Endodermal cell (in vitro differentiated cells): ENCODE measurements around the gene SNX30. TPM values are rescaled to one million over a fixed set of nuclear protein-coding genes. Genes with fewer than 3 reads are reported as not detected.

Source experiments
- DNase-seq: peaks from one replicate; pipeline ENCODE4 v3.0.0-alpha.2; 2017
- H3K27ac ChIP-seq: 2 replicates; pipeline ENCODE4 v1.5.1; 2013; ENCODE audit warnings: mild to moderate bottlenecking, low read depth, low read length, moderate library complexity
- H3K27me3 ChIP-seq: 2 replicates; pipeline ENCODE4 v1.6.1; 2013; ENCODE audit warnings: mild to moderate bottlenecking, low read length, moderate library complexity; ENCODE audit not compliant: insufficient read depth, control insufficient read depth, poor library complexity, severe bottlenecking
- H3K36me3 ChIP-seq: 2 replicates; pipeline ENCODE4 v1.7.0; 2013; ENCODE audit warnings: mild to moderate bottlenecking, low read length, moderate library complexity; ENCODE audit not compliant: control insufficient read depth, insufficient read depth
- H3K4me1 ChIP-seq: one replicate; pipeline ENCODE4 v1.7.0; 2013; ENCODE audit warnings: low read length; ENCODE audit not compliant: control insufficient read depth, insufficient read depth
- H3K4me3 ChIP-seq: 2 replicates; pipeline ENCODE4 v1.5.1; 2013; ENCODE audit warnings: mild to moderate bottlenecking, low read length, moderate library complexity
- H3K9ac ChIP-seq: 2 replicates; pipeline ENCODE4 v1.6.1; 2013; ENCODE audit warnings: mild to moderate bottlenecking, low read length, moderate library complexity; ENCODE audit not compliant: poor library complexity, severe bottlenecking; ENCODE audit errors: extremely low read depth
- H3K9me3 ChIP-seq: 2 replicates; pipeline ENCODE4 v1.6.1; 2013; ENCODE audit warnings: mild to moderate bottlenecking, low read length, moderate library complexity; ENCODE audit not compliant: control insufficient read depth
- H3K27ac Mint-ChIP-seq: 2 replicates; pipeline ENCODE4 v1.8.0; 2020; ENCODE audit warnings: mixed read lengths
- H3K27me3 Mint-ChIP-seq: 2 replicates; pipeline ENCODE4 v1.8.0; 2021; ENCODE audit warnings: mild to moderate bottlenecking, mixed read lengths; ENCODE audit not compliant: insufficient read depth
- H3K36me3 Mint-ChIP-seq: 2 replicates; pipeline ENCODE4 v1.8.0; 2020; ENCODE audit warnings: low read depth, mixed read lengths
- H3K4me1 Mint-ChIP-seq: 2 replicates; pipeline ENCODE4 v1.8.0; 2020; ENCODE audit warnings: mixed read lengths
- H3K4me3 Mint-ChIP-seq: 2 replicates; pipeline ENCODE4 v1.8.0; 2020; ENCODE audit warnings: mild to moderate bottlenecking, moderate library complexity, mixed read lengths
- H3K9me3 Mint-ChIP-seq: 2 replicates; pipeline ENCODE4 v1.8.0; 2020; ENCODE audit warnings: mild to moderate bottlenecking, mixed read lengths
- WGBS, 2 experiments: methylation state at CpG; one replicate each; pipeline versions ENCODE4 v1.1.5 to v1.1.7; 2013; ENCODE audit warnings: missing lambda C conversion rate in 2 of 2, mixed read lengths in 1 of 2; ENCODE audit not compliant: insufficient coverage in 1 of 2, insufficient read length in 1 of 2; 5-methylcytosine and 5-hydroxymethylcytosine counted together
- total RNA-seq, 2 donors: library from RNA; stranded (reverse); fragmentation: NEBNext Ultra II Directional in 1 of 2; extraction: Animal tissue kit (Norgen Biotek cat#: 25700) in 1 of 2; gene quantifications; 2 replicates in 1 of 2; 3 replicates in 1 of 2; pipeline ENCODE4 v1.2.1, GENCODE V29; 2021
- TF ChIP-seq, protein P1 (sequence below): fragments of 200-600 bp; sonication (generic); conservative IDR thresholded peaks from 2 replicates; pipeline ENCODE4 v1.5.0; 2021; ENCODE audit warnings: antibody characterized with exemption, mild to moderate bottlenecking

Gene SNX30
- total RNA-seq, 2 donors from 2014 or later, result 11.8 to 14.8 TPM

- peaks cover 8% of the 10 kb centered on the region for H3K9me3 Mint-ChIP-seq
Measured at GRCh38 chr9:112856843-112857242, 106.3 kb downstream of the SNX30 start.

GRCh38 chr9:112858005-112858404 is 107.4 kb downstream of the SNX30 start:
- peaks cover 8% of the 10 kb centered on the region for H3K9me3 Mint-ChIP-seq
- H3K27me3 Mint-ChIP-seq, result no peaks in the 10 kb centered on the region

More at GRCh38 chr9:112856843-112857242, 106.3 kb downstream of the SNX30 start:
- no peak overlapping the region for H3K4me3 ChIP-seq
- H3K36me3 ChIP-seq, result peaks cover 6% of the 10 kb centered on the region
- WGBS, 2 experiments, result 92 to 94% methylated on average over 13 to 14 of the region's 14 CpGs
- no peaks in the 10 kb centered on the region for H3K27me3 Mint-ChIP-seq
- no peak overlapping the region for H3K9ac ChIP-seq
- H3K4me1 ChIP-seq, result no peaks in the 10 kb centered on the region
- H3K9me3 ChIP-seq, result peaks cover 10% of the 10 kb centered on the region
- H3K27me3 ChIP-seq, result no peaks in the 10 kb centered on the region
- TF ChIP-seq, protein P1, sequence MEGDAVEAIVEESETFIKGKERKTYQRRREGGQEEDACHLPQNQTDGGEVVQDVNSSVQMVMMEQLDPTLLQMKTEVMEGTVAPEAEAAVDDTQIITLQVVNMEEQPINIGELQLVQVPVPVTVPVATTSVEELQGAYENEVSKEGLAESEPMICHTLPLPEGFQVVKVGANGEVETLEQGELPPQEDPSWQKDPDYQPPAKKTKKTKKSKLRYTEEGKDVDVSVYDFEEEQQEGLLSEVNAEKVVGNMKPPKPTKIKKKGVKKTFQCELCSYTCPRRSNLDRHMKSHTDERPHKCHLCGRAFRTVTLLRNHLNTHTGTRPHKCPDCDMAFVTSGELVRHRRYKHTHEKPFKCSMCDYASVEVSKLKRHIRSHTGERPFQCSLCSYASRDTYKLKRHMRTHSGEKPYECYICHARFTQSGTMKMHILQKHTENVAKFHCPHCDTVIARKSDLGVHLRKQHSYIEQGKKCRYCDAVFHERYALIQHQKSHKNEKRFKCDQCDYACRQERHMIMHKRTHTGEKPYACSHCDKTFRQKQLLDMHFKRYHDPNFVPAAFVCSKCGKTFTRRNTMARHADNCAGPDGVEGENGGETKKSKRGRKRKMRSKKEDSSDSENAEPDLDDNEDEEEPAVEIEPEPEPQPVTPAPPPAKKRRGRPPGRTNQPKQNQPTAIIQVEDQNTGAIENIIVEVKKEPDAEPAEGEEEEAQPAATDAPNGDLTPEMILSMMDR, result no peak
- DNase-seq, result no peak
- H3K36me3 Mint-ChIP-seq, result peaks cover 21% of the 10 kb centered on the region
- H3K4me1 Mint-ChIP-seq, result peaks cover 16% of the 10 kb centered on the region
- no peak overlapping the region for H3K27ac Mint-ChIP-seq
- H3K4me3 Mint-ChIP-seq, result no peak overlapping the region
- H3K27ac ChIP-seq, result no peak overlapping the region

DNA sequence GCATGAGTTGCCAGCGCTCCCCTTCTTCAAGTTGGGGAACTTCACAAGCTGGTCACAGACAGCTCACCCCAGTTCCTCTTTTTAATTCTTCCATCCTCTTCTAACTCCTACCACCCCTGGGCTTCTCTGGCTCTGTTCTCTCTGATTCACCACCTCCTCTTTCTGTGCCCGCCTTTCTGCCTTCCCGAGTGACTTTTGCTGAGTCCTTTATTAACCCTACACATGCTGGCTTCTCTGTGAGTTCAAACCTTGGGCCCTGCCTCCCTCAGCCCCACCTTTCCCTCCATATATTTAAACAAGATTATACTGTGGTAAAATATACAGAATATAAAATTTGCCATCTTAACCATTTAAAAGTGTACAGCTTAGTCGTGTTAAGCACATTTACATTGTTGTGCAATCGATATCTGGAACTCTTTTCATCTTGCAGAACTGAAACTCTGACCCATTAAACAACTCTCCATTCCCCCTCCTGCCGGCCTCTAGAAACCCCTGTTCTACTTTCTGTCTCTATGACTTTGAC is 108.1 kb downstream of the SNX30 start:
- peaks cover 8% of the 10 kb centered on the region for H3K9me3 Mint-ChIP-seq
- H3K27me3 Mint-ChIP-seq, result no peaks in the 10 kb centered on the region
- no peak overlapping the region for H3K27ac Mint-ChIP-seq
- TF ChIP-seq, protein P1, result no peak
- Histone ChIP-seq H3K4me3 (no peak overlapping the region), H3K27ac (no peak overlapping the region), H3K9me3 (peaks cover 10% of the 10 kb centered on the region), H3K36me3 (no peaks in the 10 kb centered on the region), H3K27me3 (no peaks in the 10 kb centered on the region), H3K9ac (no peak overlapping the region), H3K4me1 (no peaks in the 10 kb centered on the region)
- peaks cover 16% of the 10 kb centered on the region for H3K4me1 Mint-ChIP-seq
- 87 to 93% methylated on average over 3 to 6 of the region's 6 CpGs for WGBS, 2 experiments
- no peak overlapping the region for H3K4me3 Mint-ChIP-seq
- no peak for DNase-seq
- peaks cover 11% of the 10 kb centered on the region for H3K36me3 Mint-ChIP-seq

More at GRCh38 chr9:112858005-112858404, 107.4 kb downstream of the SNX30 start:
- Histone ChIP-seq H3K27me3 (no peaks in the 10 kb centered on the region), H3K9me3 (peaks cover 10% of the 10 kb centered on the region), H3K27ac (no peak overlapping the region), H3K4me1 (no peaks in the 10 kb centered on the region), H3K36me3 (no peaks in the 10 kb centered on the region), H3K4me3 (no peak overlapping the region), H3K9ac (no peak overlapping the region)
- DNase-seq, result no peak
- H3K27ac Mint-ChIP-seq, result no peak overlapping the region
- peaks cover 14% of the 10 kb centered on the region for H3K36me3 Mint-ChIP-seq
- TF ChIP-seq, protein P1, result no peak
- H3K4me3 Mint-ChIP-seq, result no peak overlapping the region
- H3K4me1 Mint-ChIP-seq, result peaks cover 16% of the 10 kb centered on the region
- WGBS, 2 experiments, result 90 to 93% methylated on average over 5 to 6 of the region's 6 CpGs
